Cardiac muscle cell (in vitro differentiated cells and primary cell): Measurements from ENCODE around the gene TSC22D1. TPM values are rescaled to one million over a fixed set of nuclear protein-coding genes. Genes with fewer than 3 reads are reported as not detected.

Experiments used
- DNase-seq, 2 donors: peaks; one replicate each; pipeline versions ENCODE4 v3.0.0 to v3.0.0-alpha.2; 2010 to 2017; ENCODE audit warnings: low read depth in 1 of 2, low spot score in 1 of 2
- H3K27ac ChIP-seq: fragments of 200-600 bp; sonication (generic); 2 replicates; pipeline ENCODE4 v1.5.1; 2016
- H3K27me3 ChIP-seq: fragments of 200-600 bp; sonication (generic); 2 replicates; pipeline ENCODE4 v1.6.0; 2016; ENCODE audit warnings: control low read depth
- H3K36me3 ChIP-seq: fragments of 200-600 bp; sonication (generic); 2 replicates; pipeline ENCODE4 v1.5.1; 2016; ENCODE audit warnings: control low read depth
- H3K4me1 ChIP-seq: fragments of 200-600 bp; sonication (generic); 2 replicates; pipeline ENCODE4 v1.8.1; 2017; ENCODE audit warnings: low read depth, mild to moderate bottlenecking, mixed run types
- H3K4me3 ChIP-seq: fragments of 200-600 bp; sonication (generic); 2 replicates; pipeline ENCODE4 v1.5.1; 2016; ENCODE audit warnings: mild to moderate bottlenecking
- H3K9me3 ChIP-seq: fragments of 200-600 bp; sonication (generic); 2 replicates; pipeline ENCODE4 v1.5.1; 2017; ENCODE audit warnings: low read depth, mild to moderate bottlenecking, control low read depth
- polyA plus RNA-seq: library from polyadenylated mRNA; unstranded; fragments of >200 nt; fragmentation: Nextera tagmentation; extraction: Ambion mirVana; gene quantifications from 2 replicates; pipeline ENCODE4 v1.2.1, GENCODE V29; 2016
- total RNA-seq: library from RNA; depleted of rRNA; stranded (reverse); fragments of >200 nt; gene quantifications from 2 replicates; pipeline ENCODE4 v1.2.3, GENCODE V29; 2016
- TF ChIP-seq, protein P1 (sequence below): IDR thresholded peaks from 2 replicates; pipeline ENCODE4 v1.5.1; 2012; ENCODE audit warnings: low read depth, mild to moderate bottlenecking, low read length

The TSC22D1 gene
- total and polyA plus RNA-seq, 2 experiments from 2014 or later = 226 to 455 TPM

GRCh38 chr13:44576351-44577235 is 463 bp upstream of the TSC22D1 start:
- Histone ChIP-seq H3K27ac (peak overlapping the region; percentile 99), H3K4me1 (peaks cover 36% of the 10 kb centered on the region), H3K27me3 (no peaks in the 10 kb centered on the region), H3K36me3 (no peaks in the 10 kb centered on the region), H3K9me3 (no peaks in the 10 kb centered on the region), H3K4me3 (peak overlapping the region; percentile 74)
- peak in 1 of 2 donors; percentile 52 for DNase-seq
- TF ChIP-seq, protein P1, sequence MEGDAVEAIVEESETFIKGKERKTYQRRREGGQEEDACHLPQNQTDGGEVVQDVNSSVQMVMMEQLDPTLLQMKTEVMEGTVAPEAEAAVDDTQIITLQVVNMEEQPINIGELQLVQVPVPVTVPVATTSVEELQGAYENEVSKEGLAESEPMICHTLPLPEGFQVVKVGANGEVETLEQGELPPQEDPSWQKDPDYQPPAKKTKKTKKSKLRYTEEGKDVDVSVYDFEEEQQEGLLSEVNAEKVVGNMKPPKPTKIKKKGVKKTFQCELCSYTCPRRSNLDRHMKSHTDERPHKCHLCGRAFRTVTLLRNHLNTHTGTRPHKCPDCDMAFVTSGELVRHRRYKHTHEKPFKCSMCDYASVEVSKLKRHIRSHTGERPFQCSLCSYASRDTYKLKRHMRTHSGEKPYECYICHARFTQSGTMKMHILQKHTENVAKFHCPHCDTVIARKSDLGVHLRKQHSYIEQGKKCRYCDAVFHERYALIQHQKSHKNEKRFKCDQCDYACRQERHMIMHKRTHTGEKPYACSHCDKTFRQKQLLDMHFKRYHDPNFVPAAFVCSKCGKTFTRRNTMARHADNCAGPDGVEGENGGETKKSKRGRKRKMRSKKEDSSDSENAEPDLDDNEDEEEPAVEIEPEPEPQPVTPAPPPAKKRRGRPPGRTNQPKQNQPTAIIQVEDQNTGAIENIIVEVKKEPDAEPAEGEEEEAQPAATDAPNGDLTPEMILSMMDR = no peak

DNA sequence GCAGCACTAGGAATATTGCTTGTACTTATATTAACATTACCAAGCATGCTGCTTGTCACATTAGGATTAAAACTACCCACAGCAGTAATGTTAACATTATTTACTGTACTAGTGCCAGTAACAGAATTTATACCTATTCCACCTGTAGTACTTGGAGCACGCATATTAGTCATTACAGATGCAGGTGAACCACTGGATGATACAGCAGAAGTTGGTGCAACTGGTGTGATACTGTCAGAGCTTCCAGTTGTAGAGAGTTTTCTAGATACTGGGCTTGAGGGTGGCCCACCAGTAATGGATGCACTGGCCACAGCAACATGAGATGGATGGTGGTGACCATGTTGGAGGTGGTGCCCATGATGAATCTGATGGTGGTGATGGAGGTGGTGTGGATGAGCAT is 1.1 kb downstream of the TSC22D1 start:
- no peaks in the 10 kb centered on the region for H3K9me3 ChIP-seq
- no peaks in the 10 kb centered on the region for H3K36me3 ChIP-seq
- no peak overlapping the region for H3K27ac ChIP-seq
- TF ChIP-seq, protein P1 = no peak
- peak overlapping the region; percentile 74 for H3K4me3 ChIP-seq
- no peak for DNase-seq
- no peaks in the 10 kb centered on the region for H3K27me3 ChIP-seq
- H3K4me1 ChIP-seq = peaks cover 43% of the 10 kb centered on the region

DNA sequence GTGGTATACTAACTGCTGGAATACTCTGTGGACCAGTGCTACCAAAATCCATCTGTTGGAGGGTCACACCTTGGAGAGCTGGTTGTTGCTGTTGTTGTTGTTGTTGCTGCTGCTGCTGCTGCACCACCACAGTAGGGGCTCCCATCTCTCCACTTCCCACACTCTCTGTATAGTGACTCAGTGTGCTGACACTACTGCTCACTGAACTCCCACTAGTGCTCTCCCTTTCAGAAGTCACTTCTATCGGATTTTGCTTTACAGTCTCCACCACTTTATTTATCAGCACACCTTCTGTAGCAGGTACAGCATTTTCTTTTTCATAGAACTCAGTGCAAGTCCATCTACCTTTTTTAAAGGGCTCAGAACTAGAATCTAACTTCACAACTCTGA is 1.7 kb downstream of the TSC22D1 start:
- H3K27ac ChIP-seq = no peak overlapping the region

DNA sequence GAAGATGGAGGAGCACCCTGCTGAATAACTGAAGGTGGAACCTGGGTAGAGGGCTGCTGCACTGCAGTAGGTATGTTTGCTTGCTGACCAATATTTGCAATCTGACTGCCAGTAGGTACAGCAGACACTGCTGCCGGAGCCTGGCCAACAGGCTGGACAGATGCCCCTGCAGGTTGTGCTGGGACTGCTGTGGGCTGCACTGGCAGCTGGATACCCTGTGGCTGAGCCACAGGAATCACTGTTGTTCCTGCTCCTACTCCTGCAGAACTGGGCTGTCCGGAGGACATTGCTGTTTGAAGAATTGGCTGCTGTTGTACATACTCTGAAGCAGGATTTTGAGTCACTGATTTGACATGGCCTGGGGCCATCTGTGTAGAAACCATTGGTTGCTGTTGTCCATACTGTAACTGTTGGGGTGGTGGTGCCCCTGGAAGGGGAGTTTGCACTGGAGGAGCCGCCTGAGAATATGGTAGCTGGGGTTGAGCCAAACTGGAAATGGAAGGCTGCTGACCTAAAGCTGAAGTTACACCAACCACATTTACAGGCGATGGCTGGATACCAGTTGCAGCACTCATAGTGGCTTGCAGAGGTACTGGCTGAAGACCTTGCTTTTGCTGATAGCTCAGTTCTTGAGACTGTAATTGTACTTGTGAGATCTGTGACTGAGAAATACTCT is 2.2 kb downstream of the TSC22D1 start:
- H3K4me1 ChIP-seq = peaks cover 43% of the 10 kb centered on the region
- no peaks in the 10 kb centered on the region for H3K9me3 ChIP-seq
- no peak overlapping the region for H3K27ac ChIP-seq
- H3K36me3 ChIP-seq = no peaks in the 10 kb centered on the region
- H3K4me3 ChIP-seq = no peak overlapping the region
- TF ChIP-seq, protein P1 = peak; percentile 44
- H3K27me3 ChIP-seq = no peaks in the 10 kb centered on the region
- DNase-seq = peak; percentile 40 to 63

More for the DNA sequence above, 1.7 kb downstream of the TSC22D1 start:
- peaks cover 43% of the 10 kb centered on the region for H3K4me1 ChIP-seq
- H3K36me3 ChIP-seq = no peaks in the 10 kb centered on the region
- TF ChIP-seq, protein P1 = no peak
- no peaks in the 10 kb centered on the region for H3K27me3 ChIP-seq
- H3K4me3 ChIP-seq = no peak overlapping the region
- H3K9me3 ChIP-seq = no peaks in the 10 kb centered on the region
- DNase-seq = no peak

- Histone ChIP-seq H3K4me3 (peak overlapping the region; percentile 18), H3K9me3 (no peaks in the 10 kb centered on the region), H3K27me3 (no peaks in the 10 kb centered on the region), H3K4me1 (peaks cover 39% of the 10 kb centered on the region), H3K27ac (no peak overlapping the region), H3K36me3 (no peaks in the 10 kb centered on the region)
- DNase-seq = no peak
- TF ChIP-seq, protein P1 = no peak
Observed at GRCh38 chr13:44573071-44573470, 3.1 kb downstream of the TSC22D1 start.
